Head of caudate nucleus (tissue), 42 donors: ENCODE results near the gene RCN1.
A peak's percentile ranks its signal among the peaks of the same experiment; 100 is the strongest.
"Not testable (repeated sequence)": the region's sequence is repeated elsewhere in the genome, so short reads cannot be mapped to it uniquely, and the experiment has no call there.

ENCODE experiments used
- DNase-seq, 42 donors: peaks; one replicate each; pipeline versions ENCODE4 v3.0.0 to v3.0.0-alpha.2; 2020 to 2021; ENCODE audit warnings: mixed read lengths in 7 of 42
- intact Hi-C: fragments of 100-400 bp; cut with DNase I; formaldehyde crosslinking; loops from one replicate; pipeline ENCODE4 v1.15.0; 2022

The RCN1 gene

GRCh38 chr11:32071811-32072210 lies 19.1 kb upstream of the RCN1 start:
- intact Hi-C loops: no loop called here
- no peak for DNase-seq

GRCh38 chr11:32072872-32073643 lies 17.8 kb upstream of the RCN1 start:
- DNase-seq: peak in 26 of 42 donors; percentile 10 to 76 (median 43)
- intact Hi-C loops: no loop called here

- DNase-seq: no peak
- intact Hi-C loops: no loop called here
These were observed 17.2 kb upstream of the RCN1 start for GRCh38 chr11:32073644-32074026.

- intact Hi-C loops: no loop called here
- no peak for DNase-seq
These were observed 11.3 kb upstream of the RCN1 start for GRCh38 chr11:32079553-32079952.

- intact Hi-C loops: no loop called here
- no peak for DNase-seq
These were observed 10.4 kb upstream of the RCN1 start for GRCh38 chr11:32080361-32080980.

GRCh38 chr11:32081129-32081641 lies 9.7 kb upstream of the RCN1 start:
- intact Hi-C loops: no loop called here
- no peak for DNase-seq

GRCh38 chr11:32081901-32082300 lies 9.0 kb upstream of the RCN1 start:
- intact Hi-C loops: no loop called here
- DNase-seq: no peak

- intact Hi-C loops: no loop called here
- no peak for DNase-seq
These were observed 8.4 kb upstream of the RCN1 start for GRCh38 chr11:32082346-32082986.

- intact Hi-C loops: no loop called here
- DNase-seq: no peak
These were observed 3.3 kb upstream of the RCN1 start for GRCh38 chr11:32087597-32087996.

GRCh38 chr11:32088117-32088941 lies 2.5 kb upstream of the RCN1 start:
- intact Hi-C loops: no loop called here
- DNase-seq: peak in 32 of 42 donors; percentile 10 to 86 (median 44)

- intact Hi-C loops: no loop called here
- no peak for DNase-seq
These were observed 1.8 kb downstream of the RCN1 start for GRCh38 chr11:32092581-32093170.

- intact Hi-C loops: no loop called here
- DNase-seq: no peak
These were observed 4.0 kb downstream of the RCN1 start for GRCh38 chr11:32094923-32095322.

GRCh38 chr11:32098142-32098903 lies 7.4 kb downstream of the RCN1 start:
- no peak for DNase-seq
- intact Hi-C loops: no loop called here

GRCh38 chr11:32099516-32099915 lies 8.6 kb downstream of the RCN1 start:
- intact Hi-C loops: no loop called here
- no peak for DNase-seq

- no peak for DNase-seq
- intact Hi-C loops: no loop called here
These were observed 9.6 kb downstream of the RCN1 start for GRCh38 chr11:32100495-32100894.

- DNase-seq: peak in 37 of 42 donors; percentile 7 to 85 (median 52)
- intact Hi-C loops: no loop called here
These were observed 10.9 kb downstream of the RCN1 start for GRCh38 chr11:32101791-32102190.

GRCh38 chr11:32103121-32103719 lies 12.3 kb downstream of the RCN1 start:
- DNase-seq, intact Hi-C loops: not testable (repeated sequence)

GRCh38 chr11:32103941-32104340 lies 13.1 kb downstream of the RCN1 start:
- intact Hi-C loops: no loop called here

More at GRCh38 chr11:32103941-32104340, 13.1 kb downstream of the RCN1 start:
- no peak for DNase-seq
